ENCODE measurements around the gene EDDM3A.

GRCh38 chr14:20772650-20773049 lies 27.0 kb downstream of the EDDM3A start:
- TF ChIP-seq CTCF (conservative IDR thresholded peaks at IDR 0.05; ENCODE audit: low read length): no peak
- no peak for TF ChIP-seq EZH2phosphoT487 (IDR thresholded peaks at IDR 0.05; ENCODE audit: borderline replicate concordance)

Data from Loucy (cell line).